Kasumi-1 (cell line): ENCODE data around the gene BCR.

Experiments
- DNase-seq, 2 experiments: peaks; one replicate each; lab custom pipeline; 2025; lab: John Stamatoyannopoulos, UW

BCR gene

DNA sequence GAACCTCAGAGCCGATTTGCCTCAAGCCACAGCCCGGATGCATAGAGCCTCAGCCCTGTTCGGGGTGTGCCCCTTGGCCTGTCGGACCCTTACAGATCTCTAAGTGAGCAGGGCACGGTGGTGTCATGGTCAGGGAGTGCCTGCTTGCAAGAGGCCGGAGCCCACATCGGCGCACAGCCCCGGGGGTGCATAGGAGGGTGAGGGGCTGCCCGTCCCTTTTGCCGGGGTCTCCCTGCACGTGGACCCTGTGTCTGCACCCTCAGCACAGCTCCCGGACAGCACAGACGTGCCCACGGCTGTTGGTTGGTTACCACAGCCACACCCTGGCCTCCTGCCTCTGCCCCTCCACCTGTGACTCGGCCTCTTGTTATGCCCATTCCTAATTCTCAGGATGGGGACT is 28.5 kb upstream of the BCR start:
- DNase-seq, result no peak

DNA sequence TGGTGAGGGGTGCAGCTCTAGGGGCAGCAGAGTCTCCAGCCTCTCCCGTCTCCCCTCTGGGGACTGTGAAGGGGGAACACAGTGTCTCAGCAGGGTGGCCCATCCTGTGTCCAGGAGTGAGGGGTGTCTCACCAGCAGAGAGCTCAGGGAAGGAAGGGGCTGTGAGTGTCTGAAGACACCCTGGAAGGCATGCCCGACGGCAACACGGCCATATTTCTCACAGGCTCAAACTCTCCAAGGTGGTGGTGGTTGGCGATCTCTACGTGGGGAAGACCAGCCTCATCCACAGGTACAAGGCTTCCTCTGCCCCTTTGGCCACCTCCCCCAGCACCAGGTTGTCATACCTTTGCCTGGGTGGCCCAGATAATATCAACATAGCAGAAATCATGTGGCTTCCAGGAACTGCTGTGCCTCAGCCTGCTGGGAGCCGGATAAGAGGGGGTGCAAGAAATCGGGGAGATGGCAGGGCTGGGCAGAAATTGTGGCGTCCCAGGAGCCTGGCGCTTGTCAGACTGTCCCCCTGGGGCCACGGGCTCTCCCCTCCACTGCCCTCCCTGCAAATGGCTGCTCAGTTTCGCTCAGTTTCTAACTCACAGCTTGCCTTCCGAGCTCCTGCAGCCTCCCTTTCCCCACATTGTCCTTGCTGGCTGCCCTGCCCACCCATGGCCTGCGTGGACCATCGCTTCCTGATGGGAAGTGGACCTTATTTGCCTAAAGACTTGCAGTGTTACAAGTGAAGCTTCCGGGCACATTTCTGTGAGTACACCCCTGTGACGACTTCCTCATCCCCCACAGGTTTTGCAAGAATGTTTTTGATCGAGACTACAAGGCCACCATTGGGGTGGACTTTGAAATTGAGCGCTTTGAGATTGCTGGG is 27.8 kb upstream of the BCR start:
- no peak for DNase-seq

DNA sequence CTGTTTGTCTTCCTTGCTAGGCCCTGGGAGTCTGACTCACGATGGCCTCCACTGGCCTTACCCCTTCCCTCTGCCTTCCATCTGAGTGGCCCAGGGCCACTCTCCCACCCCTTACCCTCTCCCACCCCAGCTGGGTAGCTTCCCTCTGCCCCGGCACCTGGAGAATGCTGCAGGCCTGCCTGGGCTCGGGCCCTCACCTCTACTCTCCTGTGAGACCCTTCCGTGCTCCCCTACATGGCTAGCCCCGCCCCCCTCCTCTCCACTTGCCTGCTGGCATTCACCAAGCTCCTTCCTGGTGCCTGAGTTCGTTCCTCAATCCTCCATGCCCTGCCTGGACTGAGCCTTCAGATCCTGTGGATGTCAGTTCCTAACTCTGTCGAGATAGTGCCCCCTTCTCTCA is 26.3 kb upstream of the BCR start:
- DNase-seq, result no peak

DNA sequence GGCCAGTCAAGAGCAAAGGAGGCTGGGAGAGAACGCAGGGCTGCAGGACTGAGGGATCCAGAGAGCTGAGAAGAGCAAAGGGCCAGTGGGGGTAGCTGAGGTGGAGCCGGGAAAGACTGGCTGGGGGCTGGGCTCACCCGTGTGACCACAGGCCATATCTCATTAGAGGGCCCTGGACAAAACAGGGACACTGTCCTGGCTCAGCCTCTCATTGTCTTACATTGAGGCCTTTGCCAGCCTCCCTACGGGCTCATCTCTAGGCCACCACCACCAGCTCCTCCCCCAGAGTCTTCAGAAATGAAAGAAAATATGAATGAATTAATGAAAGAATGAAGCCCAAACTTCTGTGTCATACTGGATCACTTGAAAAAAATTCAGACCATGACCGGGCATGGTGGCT is 25.8 kb upstream of the BCR start:
- no peak for DNase-seq

DNA sequence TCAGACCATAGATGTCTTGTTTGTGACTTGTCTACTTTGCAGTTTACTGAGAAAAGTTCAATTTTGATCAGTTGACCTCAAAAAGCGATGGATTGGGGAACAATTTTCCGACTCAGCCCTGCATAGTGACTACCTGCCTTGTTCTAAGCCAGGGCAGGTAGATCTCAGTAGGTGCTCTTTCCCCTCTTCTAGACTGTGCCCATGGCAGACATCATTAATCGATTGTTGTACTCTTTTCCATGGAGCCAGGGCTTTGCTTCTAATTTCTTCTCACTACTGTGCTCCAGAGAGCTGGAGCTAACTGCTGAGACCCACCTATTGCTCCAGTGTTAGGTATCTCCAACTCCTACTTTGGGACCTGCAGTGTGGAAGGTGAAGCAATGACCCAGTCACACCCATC is 25.2 kb upstream of the BCR start:
- DNase-seq, result no peak

DNA sequence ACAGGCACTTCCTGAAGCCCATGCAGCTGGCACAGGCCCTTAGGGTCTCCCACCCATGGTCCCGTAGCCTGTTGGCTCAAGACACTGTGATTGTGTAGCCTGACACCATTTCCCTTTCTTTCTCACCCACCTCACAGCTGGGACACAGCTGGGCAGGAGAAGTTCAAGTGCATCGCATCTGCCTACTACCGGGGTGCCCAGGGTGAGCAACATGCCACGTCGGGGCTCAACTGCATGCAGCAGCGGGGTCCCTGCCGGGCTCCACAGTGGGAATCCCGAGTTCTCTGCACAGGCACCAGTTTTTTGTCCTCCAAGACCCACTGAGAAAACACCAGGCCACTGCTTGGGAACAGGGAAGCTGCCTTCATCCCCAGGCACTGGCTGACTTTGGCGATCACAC is 24.5 kb upstream of the BCR start:
- DNase-seq, result no peak

DNA sequence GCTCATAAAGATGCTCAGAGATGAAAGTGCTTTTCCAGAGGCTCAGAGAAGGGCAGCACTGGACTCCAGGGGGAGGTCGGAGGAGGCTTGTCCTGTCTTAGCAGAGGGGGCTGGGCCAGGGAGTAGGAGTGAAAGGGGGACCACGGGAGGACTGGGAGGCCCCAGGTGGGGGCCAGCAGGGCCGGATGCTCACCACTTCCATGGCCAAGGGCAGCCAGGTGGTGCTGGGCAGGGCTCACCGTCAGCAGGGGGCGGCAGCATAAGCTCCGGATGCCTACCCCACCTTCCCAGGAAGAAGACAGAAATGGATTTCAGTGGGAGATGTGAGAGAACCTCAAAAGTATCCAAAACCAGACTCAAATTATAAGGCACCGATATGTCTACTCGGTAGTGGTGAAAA is 24.0 kb upstream of the BCR start:
- DNase-seq, result no peak

DNA sequence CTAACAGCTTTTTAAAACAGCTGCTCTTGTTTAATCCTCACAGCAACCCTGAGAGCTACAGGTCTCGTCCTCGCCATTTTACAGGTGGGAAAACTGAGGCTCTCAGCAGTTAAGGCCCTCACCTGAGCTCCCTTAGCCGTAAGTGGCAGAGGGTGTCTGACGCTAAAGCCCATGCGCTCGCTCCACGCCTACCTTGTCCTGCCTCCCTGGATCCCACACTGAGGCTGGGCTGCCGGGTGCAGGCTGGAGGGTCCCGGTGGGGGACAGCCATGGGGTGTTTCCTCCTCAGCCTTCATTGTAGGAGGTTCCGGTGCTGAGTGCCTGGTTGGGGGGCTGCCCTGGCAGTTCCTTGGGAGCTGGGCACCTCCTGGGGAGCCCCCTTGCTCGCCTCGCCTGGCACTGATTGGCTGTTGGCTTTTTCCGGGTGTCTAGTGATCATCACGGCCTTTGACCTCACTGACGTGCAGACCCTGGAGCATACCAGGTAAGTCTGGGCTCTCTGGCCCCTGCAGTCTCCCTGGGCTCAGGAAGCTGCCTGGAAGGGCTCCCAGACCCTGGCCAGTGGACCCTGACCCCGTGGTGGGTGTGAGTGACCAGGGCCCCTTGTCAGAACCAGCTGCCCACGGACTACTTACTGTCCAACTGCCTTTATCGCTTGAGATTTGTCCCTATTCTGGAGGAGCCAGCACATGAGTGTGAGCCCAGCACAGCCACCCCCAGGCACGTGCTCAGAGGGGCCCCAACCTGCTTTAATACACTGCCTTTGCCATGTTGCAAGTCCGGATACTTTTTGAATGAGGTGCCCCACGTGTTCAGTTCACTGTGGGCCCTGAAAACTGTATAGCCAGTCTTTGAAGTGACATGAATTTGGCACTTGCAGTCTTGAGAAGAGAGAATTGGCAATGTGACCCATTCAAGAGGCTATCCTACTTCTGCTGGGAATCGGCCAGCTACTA is 22.5 kb upstream of the BCR start:
- no peak for DNase-seq

DNA sequence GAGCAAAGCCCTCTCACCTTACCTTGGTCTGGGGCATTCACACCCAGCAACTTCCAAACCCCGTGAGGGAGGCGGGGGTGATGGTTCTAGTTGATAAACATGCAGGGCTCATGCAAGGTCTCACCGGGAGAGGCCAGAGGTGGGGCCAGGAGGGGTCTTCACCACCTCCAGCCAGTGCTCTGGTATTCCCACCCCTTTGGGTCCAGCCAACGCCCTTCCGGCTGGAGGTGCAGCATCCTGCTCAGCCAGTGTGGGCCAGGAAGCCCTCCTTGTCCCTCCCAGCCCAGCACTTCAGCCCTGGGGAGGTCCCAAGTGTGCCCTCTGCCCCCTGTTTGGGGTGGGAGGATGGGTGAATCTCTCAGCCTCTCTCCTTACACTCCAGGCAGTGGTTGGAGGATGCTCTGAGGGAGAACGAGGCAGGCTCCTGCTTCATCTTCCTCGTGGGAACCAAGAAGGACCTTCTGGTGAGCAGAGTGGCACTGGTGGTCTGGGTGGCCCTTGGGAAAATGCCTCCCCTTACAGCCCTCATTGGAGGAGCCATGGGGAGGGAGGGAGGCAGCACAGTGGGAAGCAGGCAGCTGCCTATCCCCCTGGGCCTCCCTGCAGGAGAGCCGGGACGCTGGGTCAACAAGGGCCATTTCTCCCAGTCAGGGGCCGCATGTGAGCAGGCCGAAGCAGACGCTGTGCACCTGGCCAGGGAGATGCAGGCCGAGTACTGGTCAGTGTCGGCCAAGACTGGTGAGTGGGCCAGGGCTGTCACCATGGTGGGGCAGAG is 21.6 kb upstream of the BCR start:
- no peak for DNase-seq

DNA sequence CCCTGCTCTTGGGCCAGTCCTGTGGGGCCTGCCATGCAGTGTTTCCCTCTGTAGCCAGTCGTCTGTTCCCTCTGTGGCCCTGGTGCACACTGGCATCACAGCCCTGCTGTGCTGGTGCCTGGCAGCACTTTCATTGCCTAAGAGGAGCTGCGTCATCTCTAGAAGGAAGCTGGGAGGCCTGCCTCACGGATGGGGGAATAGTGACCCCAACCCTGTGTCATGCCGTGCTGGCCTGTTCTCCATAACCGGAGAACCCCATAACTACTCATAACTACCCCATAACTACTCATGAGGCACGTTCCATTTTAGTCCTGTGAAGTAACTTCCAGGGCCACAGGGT is 21.0 kb upstream of the BCR start:
- no peak for DNase-seq

DNA sequence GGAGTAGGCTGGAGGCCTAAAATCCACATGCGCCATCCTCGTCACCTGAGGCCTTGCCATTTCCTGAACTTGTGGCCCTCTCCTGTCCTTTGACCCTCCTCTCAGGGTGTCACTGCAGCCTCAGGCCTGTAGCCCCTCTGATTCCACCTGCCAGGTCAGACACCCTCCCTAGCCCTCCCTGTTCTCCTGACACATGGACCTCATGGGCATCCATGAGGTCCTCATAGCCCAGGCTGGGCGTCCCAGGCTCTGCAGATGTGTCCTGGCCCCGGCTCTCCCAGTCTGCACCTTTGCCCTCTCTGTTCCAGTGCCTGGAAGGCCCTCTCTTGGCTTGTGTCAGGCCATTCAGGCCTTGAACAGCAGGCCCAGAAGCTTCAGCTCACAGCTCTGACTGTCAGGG is 19.3 kb upstream of the BCR start:
- no peak for DNase-seq

DNA sequence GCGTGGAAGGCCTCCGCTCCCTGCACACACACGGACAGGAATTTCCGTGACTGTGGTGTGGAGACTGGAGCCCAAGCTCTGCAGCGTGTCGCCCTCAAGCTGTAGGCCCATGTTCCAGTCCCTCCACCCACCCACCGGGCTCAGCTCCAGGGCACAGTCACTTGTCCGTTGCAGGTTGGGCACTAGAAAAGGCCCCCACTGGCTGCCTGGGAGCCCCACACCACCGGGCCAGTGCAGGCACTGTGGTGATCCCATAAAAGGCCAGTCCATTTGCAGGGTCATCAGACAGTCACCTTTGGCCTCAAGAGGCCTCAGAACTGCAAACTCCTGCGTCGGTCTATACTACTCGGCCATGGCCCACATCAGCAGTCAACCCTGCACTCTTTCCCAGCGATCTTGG is 18.7 kb upstream of the BCR start:
- no peak for DNase-seq

DNA sequence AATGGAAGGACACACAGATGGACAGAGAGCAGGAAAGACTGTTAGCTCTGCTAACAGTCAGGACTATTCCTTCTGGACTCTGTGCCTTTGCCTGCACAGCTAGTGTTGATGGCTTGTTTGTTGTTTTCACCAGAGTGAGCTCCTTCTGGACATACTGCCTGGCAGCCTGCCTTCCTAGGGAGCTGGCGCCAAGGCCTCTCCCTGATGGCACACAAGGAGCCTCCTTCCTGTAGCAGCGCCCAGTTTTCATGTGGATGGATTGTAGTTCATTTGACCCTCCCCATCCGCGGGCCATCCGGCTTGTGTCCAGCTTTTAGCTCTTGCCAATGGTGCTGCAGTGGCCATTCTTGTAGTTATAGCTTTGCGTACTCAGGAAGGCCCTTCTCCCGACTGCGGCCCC is 16.6 kb upstream of the BCR start:
- DNase-seq, result no peak

DNA sequence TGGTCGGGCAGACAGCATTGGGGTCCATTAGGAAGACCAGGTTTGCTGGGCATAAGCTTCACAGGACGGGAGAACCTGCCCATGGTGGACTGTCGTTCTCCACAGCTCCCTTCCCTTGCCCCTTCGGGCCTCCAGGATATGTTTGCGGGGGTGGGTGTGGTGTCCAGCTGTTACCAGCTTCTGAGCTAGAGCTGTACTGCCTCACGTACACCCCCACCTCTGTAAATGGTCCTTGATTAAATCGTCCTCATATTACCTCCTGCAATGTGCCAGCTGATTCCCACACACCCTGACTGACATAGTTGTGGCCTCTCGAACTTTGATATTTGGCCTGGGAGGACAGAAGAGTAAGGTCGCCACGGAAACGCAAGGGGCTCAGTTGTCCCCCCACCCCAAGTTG is 16.2 kb upstream of the BCR start:
- no peak for DNase-seq

DNA sequence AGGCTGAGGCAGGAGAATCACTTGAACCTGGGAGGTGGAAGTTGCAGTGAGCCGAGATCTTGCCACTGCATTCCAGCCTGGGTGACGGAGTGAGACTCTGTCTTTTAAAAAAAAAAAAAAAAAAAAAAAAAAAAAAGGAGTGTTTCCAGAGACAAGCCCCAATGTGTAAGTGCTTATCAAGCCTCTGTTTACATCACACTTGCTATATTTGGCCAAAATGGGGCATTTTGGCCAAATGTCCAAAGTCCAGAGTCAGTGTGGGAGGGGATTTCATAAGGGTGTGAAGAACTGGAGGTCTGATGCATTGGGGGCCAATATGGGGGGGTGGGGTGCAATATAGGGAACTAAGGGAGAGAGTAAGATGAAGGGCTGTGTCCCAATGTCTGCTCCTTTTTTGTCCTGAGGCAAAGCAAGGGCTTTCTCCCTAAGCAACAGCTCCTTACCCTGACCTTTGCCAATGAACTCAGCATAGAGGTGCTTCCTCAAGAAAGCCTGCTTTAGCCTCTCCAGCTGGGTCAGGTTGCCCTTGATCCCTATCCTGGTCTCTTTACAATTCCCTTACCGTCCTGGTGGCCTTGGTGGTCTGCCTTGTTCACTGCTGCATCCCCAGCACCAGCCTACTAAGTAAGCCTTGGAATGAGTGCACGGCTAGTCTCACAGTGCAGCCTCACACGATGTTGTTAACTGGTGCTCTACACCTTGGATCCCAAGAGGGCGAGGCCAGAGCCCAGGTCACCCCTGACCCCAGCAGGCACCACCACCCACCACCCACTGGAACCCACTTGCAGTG is 14.1 kb upstream of the BCR start:
- no peak for DNase-seq

DNA sequence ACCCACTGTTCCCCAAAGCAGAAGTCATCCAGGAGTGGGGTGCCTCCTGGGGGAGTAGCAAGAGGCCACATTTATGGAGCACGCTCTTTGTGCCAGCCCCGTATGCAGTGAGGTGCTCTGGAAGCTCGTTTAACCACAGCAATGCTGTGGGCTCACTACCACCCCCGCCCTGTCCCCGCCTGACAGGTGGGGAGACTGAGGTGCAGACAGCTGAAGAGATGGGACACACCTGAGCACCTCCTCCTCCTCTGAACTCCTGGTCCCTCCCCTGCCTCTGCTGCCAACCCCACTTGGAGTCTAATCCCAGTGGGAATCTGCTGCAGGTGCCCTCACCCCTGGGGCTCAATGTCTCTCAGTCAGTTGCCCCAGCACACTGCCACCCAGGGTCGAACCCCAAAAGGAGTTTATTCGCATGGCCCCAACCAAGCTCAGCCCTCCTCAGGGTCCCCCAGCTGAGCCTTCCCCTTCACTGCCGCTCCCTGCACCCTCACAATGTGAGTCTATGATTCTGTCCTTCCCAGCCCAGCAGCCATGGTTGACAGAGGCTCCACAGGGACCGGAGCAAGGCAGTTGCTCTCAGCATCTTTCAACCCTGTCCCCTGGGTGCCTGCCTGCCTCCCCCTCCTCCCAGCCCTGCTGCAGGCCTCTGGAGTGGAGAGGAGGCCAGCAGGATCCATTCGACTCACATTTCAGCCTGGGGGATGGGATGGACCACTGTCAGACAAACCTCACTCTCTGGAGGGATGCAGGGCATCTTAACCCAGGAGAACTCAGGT is 13.3 kb upstream of the BCR start:
- no peak for DNase-seq

DNA sequence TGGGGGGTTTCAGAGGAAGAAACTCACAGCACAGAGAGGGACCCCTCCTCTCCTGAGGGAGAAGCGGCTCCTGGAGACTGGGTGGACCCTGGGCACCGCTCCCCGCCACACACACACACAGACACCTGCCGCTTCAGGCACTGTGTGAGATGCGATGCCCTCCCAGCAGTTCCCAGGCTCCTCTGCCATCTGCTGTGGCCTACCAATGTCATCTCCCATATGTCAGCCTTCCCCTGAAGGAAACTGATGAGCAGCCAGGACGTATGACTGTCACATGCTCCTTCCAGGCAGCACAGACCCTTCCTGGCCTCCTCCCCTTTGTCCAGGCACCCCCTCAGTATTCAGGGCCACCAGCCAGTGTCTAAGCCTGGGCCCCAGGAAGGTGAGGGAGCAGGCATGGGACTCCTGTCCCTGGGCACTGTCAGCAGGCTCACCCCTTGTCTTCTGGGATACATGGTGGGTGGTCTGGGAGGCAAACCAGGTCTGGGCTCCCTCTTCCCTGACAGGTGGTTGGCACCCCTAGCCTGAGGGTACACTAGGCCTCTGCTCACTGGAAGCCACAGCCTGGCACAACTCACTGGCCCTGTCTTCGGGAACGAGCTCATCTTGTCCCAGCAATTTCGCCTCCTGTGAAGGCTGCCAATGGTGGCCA is 11.8 kb upstream of the BCR start:
- DNase-seq, result no peak

DNA sequence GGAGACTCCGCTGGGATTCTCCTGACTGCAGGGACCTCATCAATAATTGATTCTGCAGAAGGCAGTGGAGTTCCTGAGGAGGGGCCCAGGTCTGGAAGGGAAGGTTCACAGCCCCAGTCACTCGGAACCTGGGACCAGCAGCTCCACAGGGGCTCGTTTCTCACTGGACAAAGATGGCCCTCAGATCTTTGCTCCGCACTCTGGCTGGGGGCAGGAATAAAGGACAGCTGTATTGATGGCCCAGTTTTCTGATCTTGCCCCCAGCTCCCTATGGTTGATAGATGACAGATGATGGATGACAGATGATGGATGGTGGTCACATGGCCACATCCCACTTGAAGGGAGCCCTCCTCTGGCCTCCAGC is 11.3 kb upstream of the BCR start:
- DNase-seq, result no peak

DNA sequence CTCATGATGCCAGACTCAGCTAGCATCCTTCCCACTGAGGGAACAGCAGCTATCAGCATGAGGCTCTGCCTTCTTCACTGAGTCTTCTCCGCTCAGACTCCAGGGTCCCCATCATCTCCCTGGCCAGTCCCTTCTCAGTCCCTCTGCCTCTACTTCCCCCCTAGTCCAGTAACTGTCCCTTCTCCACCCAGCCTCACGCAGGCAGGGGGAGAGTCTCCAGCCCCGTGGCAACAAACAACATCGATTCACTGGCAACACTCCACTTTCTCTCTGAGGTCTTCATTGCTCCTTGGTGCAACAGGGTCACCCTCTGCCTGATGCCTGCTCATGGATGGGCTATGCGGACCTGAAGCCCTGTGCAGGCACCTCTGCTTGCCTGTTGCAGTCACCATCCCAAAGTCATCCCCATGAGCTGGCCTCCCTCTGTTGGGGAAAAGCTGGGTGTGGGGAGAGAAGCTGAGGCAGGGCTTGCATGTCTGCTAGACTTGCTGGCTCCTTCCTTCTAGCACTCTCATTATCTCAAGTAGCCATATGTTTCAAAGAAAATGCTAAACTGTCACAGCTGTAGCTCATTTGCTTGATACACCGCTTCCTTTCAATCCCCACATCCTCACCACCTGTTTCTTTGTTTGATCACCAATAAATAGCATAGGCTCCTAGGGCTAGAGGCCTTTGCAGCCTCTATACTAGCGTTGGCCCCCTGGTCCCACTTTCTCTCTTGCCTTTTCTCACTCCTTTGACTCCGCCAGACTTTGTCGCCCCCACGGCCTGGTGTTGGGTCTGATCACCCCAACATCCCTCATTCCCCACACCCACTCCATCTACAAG is 4.3 kb upstream of the BCR start:
- DNase-seq, result no peak

DNA sequence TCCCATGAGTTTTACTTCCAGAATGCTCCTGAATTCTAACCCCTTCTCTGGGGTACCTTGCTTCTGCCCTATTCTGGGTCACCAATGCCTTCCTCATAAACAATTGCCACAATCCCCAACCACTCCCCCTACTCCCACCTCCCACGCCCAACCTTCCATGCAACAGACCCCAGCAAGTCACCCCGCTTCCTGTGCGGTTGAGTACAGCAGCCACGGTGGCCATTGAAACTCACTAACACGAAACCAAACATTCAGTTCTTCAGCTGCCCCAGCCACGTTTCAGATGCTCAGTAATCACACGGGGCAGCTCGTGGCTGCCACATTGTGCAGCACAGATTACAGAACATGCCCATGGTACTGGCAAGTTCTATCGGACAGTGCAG is 3.7 kb upstream of the BCR start:
- DNase-seq, result no peak
